ENCODE measurements around the gene SUSD3.
A peak's percentile ranks its signal among the peaks of the same experiment; 100 is the strongest.
"Not testable (repeated sequence)": the region's sequence is repeated elsewhere in the genome, so short reads cannot be mapped to it uniquely, and the experiment has no call there.

Gene SUSD3

DNA sequence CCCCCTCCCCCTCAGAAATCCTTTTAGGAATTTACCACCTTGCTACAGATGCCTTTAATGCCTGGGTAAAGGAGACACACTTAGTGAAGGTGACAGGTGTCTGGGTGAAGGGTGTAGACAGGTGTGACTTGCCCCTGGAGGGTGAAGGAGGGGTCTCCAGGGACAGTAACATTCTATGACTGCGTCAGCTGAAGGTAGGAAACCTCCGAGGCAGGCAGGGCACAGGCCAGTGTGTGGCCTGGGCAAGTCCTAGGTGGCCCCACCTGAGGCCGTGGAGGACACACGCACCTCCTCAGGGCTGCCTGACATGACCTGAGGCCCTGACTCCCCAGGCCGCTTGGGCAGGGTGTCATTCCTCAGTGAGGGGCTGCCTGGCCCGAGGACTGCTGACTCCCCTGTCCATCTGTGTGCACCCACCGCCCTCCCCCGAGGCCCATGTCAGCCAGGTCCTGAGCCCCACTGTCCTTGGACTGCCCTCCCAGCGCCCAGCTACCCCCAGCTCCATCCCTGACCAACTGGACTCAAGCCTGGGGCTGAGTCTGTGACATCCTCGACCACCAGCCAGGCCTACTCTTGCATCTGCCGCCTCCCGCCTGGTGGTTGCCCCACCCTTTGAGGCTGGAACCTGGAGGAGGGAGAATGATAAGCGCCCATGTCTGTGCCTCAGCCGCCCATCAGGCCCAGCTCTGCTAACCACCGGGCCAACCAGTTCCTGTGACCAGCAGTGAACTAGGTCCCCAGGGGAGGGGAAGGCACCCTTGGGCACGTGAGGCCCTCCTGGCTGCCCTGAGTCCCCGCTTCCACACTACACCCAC, 55.9 kb downstream of the SUSD3 start:
- no peak for DNase-seq

DNA sequence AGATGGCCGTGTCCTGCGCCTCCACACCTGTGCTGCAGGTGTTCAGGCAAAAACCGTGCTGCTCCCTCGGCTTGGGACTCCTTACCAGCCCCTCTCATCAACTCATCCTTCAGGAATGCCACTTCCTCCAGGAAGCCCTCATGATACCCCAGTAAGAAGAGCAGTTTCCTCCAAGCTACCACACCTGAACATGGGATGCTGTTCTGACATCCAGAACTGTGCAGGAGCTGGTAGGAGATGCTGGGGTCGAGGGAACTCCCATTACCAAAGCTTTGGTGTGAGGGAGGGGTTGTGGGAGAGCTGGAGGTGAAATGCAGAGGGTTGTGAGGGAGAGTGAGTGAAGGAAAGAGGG, 56.5 kb downstream of the SUSD3 start:
- DNase-seq = no peak

DNA sequence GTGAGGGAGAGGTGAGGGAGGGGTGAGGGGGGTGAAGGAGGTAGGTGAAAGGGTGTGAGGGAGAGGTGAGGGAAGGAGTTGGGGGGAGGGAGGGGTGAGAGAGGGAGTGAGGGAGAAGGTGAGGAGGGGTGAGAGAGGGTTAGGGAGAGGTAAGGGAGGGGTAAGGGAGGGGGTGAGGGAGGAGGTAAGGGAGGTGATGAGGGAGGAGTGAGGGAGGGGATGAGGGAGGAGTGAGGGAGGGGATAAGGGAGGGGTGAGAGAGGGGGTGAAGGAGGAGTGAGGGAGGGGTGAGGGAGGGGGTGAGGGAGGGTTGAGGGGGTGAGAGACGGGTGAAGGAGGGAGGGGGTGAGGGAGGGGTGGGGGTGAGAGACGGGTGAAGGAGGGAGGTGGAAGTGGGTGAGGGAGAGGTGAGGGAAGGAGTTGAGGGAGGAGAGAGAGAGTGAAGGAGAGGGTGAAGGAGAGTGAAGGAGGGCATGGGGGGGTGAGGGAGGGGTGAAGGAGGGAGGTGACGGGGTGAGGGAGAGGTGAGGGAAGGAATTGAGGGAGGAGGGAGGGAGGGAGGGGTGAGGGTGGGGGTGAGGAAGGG, 57.1 kb downstream of the SUSD3 start:
- DNase-seq = peak; percentile 25

DNA sequence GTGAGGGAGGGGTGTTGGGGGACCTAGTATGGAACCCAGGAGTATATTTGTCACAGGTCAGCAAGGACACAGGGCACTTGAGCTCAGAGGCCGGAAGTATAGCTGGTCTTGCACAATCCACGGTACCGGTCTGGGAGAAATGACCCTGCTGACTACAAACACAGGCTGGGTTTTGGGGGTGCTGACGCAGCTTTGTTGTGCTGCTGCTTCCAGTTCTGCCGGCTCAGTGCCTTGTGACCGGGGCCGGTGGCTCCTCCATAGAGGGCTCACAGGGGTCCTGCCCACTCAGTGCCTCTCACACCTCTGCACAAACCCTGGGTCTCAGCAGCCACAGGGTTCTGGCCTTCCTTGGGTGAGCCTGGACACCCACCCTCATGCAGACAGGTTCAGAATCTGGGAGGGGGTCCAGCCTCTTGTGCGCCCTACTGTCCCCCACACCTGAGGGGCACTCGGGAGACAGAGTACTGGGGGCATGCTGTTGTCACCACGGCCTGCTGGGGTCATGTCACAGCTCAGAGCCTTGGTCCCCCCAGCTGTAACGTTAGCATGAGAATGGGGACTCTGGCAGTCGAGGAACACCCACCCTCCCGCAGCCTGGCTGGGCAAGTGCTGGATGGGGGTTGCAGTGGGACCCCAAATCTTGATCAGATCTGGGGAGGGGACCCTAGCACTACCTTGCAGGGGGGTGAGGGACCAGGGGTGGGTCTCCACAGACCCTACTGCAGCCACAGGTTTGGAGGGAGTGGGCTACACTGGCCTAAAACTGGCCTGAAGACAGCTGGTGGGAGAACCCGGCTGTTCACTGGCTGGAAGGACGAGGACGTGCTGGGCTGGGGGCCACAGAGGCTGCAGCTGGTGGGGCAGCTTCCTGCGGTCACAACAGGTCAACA, 57.8 kb downstream of the SUSD3 start:
- DNase-seq = no peak

DNA sequence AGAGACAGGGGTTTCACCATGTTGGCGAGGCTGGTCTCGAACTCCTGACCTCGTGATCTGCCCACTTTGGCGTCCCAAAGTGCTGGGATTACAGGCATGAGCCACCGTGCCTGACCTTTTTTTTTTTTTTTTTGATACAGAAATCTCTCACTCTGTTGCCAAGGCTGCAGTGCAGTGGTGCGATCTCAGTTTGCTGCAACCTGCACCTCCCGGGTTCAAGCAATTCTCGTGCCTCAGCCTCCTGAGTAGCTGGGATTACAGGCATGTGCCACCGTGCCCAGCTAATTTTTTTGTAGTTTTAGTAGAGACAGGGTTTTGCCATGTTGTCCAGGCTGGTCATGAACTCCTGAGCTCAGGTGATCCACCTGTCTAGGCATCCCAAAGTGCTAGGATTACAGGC, 59.0 kb downstream of the SUSD3 start:
- not testable (repeated sequence) for DNase-seq

DNA sequence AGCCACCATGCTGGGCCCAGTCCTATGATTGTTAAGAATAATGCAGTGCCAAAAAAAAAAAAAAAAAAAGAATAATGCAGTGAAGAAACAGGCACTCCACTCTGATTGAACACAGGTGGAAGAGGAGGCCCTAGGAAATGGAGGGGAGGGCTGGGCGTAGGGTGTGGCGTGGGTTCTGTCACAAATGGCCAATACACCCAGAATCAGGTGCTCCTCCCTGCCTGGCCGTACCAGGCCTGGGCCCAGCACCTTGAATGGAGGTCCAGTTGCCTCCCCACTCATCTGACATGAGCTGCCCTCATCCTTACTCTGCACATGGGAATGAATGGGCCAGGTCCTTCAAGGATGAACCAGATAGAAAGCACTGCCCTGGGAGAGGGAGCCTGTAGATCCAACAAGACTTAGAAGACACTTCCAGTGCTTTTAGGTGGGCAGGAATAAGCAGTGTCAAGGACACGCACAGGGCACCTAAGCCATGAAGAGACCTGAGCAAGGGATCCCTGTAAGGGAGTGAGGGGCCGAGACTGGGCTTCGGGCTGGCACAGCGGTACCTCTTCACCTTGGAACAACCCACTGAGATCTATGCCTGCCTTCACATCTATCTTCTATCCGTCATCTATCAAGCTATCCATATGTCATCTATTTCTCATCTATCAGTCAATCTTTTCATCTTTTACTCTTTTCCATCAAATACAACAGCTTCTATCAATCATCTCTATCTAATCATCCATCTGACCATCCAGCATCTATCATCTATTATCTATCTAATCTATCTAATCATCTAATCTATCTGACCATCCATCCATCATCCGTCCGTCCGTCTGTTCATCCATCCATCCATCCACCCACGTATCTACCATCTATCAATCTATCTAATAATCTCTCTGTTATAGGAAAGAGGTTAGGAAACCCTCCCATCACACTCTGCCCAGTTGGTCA, 59.7 kb downstream of the SUSD3 start:
- DNase-seq = no peak

DNA sequence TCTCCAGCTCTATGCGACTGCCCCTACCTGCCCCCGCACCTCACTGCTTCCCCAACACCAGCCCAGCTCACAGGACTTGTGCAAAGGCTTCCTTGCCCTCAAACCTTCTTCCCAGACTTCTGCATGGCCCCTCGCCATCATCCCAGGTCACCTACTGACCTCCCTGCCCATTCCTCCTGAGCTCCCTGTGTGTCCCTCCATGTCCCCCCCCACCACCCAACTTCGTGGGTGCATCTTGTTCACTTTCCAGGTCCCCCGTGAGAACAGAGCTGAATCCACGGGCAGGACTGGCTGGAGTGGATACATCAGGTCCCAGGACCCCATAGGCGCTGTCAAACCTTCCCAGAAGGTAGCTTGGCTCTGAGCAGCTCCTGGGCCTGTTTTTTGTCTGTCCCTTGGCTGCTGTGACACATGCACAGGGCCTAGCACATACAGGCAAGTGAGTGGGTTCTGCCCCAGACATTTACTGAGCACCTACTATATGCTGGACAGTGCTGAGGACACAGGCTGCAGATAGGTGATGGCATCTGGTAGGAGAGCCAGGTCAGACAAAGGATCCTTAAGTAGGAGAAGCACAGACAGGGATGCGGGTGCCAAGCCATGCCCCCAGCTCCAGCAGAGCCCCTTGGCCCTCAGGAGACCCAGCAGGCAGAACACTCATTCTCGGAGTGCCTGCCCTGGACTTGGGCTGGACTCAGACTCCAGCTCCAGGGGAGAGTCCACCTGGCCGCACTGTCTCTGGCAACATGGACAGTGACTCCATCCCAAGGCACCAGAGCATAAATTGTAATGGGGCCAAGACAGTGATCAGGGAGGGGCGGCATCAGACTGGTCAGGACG, 60.6 kb downstream of the SUSD3 start:
- no peak for DNase-seq

DNA sequence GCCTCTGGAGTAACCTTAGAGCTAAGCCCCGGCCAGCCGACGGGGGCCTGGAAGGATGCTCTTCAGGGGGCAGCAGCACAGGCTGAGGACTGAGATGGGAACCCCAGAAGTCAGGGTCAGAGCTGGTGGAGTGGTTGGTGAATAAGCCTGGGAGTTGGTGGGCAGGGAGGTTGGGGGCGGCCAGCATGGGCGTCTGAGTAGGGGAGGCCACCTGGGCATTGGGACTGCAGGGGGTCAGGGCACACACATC, 61.1 kb downstream of the SUSD3 start:
- no peak for DNase-seq

DNA sequence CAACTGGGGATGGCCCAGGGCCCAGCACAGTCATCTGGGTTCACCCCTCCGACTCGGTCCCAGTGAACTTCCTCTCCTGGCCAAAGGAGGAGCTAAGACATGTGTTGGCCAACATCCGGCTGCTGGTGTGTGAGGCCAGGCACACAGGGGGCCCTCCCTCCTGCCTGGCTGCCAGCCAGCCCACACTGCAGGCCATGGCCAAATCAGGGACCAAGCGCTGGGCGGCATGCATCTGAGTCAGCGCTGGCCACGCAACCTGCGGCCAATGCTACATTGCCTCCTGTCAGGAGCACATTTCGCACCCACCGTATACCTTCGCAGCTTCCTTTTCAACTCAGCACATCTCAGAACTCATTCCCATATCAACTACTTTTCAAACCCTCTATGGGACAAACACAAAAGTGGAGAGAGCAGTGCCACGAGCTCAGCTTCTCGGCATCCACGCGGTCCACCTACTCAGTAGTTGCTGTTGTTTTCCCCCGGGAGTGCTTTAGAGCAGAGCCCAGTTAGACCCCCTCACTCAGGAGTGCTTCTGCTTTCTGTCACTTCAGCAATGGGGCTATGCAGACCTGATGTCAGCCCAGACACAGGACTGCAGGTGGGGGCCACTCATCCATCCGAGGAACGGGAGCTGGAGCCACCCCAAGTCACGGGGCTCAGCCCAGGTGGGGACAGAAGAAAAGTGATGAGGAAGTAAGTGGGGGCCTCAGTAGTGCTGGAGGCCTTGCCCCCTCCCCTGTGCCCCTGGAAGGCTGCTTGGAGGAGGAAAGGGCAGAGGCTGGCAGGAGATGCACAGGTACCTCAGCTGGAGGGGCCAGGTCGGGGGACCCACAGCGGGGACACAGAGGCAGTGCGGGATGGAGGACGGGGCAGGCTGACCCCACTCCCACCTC, 61.7 kb downstream of the SUSD3 start:
- DNase-seq = peak; percentile 83

DNA sequence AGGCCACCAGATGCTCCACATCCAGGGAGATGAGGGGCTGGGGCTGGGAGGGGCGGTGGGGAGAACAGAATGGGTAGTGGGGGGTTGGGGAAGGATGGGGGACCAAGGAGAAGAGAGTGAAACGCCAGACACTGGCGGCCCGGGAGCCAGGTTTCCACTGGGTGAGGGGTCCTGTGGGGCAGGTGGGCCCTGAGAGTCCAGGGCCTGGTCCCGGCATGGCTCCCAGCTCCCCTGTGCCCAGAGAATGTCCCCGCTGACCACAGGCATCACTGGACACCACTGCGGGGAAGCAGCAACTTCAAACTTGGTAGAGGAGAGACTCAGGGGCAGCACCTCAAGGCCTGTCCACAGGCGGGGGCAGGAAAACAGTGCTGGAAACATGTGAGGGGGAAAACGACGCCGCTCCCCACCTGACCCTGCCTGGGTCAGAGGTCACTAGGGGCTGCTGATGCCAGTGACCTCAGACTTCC, 62.4 kb downstream of the SUSD3 start:
- no peak for DNase-seq

DNA sequence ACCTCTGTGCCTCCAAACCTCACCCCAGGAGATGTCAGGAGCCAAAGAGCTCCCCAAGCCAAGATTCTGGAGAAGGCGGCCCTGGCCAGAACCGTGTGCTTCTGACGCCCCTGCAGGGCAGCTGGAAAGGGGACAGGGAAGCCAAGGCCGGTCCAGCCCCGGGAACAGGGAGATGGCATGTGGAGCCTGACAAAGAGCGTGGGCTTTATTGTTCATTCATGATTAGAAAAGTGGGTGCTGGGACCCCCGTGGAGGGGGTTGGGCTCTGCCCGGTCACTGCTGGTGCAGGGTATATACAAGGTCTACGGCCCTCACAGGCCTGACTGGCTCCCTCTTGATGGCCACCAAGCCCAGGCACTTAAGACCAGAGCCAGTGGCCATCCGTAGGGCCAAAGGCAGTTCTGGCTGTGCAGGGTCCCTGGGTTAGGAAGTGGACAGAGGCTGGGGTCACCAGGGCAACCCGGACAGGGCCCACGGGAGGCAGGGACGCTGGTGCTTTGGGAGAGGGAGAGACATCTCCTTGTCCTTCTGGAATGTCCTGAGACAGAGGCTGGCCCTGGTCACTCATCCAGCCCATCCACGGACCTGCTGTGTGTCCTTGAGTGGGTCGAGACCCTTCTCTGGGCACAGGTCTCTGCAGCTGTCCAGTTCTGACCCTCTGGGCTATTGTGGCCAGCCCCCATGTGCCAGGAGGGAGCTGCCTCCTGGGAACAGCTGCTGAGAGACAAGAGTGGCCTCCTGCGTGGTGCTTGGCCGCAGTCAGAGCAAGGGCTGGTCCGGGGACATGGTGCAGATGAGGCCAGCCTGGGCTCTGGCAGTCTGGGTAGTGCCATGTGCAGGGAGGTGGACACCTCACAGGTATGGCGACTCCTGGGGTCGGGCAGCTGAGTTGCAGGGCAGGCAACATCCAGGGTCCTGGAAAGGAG, 63.1 kb downstream of the SUSD3 start:
- no peak for DNase-seq

DNA sequence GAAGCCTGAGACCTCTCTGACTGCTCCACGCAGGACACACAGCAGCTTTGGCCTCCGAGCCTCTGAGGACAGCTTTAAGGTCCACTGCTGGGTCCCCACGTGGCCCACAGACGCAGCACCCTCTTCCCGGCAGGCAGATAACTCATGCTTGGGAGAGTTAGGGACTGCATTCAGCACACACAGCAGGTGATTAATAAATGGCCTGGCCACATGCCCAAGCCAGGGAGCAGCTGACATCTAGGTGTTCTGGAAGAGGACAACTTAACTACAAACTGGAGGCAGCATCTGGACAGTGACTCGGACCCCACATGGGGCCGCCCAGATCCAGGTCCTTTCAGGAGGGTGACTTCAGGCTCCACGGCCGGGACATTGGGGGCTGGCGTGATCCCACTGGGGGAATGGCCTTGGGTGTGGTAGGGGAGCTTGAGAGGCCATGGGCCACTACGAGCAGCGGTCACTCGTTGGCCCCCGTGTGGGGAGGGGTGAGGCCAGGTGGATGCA, 64.3 kb downstream of the SUSD3 start:
- peak; percentile 70 for DNase-seq

DNA sequence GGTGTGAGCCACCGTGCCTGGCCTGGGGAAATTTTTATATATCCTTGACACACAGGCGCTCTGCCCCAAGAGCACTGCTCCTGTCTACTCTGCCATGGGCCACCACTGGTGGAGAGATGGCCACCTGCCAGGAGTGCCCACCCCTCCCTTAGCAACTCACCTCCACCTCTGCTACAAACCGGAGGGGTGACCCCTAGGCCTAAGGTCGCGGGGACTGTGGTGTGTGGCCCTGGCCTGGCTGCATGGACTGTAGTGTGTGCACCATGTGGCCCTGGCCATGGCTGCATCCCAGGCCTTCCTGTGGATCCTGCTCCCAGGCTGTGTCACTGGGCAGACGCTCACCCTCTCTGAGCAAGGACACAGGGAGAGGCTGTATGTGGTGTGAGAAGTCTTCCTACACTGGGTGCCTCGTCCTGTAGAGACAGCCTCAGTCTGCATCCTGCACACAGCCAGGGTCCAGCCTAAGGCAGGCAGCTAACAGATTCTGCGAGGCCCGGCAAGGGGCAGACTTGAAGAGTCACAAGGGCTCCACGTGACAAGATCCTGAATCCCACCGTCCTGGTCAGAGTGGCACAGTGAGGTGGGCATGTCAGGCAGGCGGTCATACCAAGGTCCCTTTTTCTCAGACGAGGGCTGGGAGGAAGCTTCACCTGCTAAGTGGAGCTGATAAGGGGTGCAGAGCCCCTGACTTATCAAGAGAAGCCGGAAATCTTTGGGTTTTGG, 65.2 kb downstream of the SUSD3 start:
- no peak for DNase-seq

DNA sequence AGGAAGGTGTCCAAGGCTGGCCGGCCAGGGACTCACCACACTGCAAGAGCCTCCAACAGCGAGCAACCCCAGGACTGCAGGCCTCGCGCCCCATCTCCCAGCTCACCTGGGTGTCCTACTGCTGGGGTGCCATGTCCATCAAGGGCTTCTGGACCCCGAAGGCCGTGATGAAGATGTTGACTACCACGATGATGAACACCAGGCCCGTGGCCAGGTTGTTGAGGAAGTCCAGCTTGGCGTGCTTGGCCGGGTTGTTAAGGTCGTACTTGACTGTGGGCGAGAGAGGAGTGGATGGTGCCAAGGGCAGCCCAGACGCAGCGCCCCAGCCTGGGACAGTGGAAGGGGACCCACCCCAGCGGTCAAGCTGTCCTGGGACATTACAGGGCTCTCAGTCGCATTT, 66.3 kb downstream of the SUSD3 start:
- no peak for DNase-seq

DNA sequence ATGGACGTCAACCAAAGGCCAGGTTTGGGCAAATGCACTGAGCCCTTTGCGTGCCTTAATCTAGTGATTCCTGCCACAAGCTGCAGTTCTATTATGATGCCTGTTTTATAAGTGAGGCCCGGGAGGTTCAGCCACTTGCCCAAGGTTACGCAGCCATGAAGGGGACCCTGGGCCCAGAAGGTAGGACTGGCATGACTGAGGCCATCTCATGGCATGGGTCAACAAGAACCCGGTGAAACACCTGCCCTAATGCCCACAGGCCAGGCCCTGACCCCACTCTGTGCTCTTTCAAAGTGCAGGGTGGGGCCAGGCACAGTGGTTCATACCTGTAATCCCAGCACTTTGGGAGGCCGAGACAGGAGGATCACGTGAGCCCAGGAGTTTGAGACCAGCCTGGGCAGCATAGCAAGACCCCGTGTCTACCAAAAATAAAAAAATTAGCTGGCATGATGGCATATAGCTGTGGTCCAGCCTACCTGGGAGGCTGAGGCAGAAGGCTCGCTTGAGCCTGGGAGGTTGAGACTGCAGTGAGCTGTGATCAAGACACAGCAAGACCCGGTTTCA, 66.9 kb downstream of the SUSD3 start:
- DNase-seq = no peak

DNA sequence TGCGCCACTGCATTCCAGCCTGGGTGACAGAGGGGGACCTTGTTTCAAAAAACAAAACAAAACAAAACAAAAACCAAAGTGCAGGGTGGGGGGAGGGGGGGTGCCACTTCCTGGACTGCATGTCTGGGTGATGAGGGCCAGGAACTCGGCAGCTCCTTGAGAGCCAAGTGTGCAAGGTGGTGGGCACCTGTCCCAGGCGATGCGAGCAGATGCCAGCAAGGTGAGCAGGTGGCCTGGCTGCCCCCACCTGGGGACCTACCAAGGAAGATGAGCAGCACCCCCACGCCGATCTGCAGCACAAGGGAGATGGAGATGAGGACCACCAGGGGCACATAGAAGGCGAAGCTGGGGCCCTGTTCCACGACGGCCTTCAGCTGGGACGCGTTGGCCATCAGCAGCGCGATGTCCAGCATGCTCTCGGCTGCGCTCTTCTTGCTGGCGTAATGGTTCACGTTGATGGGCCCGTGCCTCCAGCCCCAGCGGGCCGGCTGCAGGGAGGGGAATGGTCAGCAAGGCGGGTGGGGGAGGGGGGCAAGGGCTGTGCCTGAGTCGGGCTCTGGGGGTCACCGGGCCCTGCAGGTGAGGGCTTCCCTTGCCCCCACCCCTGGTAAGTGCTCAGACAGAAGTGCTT, 67.8 kb downstream of the SUSD3 start:
- DNase-seq = no peak

DNA sequence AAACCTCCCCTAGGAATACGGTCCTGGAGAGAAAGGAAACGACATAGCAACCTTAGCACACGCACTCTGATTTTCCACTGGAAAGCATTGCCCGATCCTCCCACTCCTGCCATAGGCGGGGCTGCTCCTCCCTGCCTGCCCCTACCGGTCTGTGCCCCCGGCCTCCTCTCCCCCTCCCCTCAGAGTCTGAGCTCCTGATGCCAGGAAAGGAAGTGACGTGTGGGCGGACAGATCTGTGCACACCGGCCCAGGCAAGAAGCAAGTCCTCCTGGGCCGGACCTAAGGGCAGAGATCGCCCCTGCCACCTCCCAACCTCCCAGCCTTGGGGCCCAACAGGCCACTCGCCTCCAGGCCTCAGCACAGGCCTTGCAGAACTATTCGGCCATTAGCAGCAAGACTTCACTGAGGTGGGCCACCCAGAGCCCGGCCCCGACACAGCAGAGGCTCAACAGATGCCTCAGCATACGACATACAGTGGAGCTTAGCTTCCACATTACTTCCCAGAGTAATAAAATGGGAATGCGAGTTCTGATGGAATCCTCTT, 68.4 kb downstream of the SUSD3 start:
- peak; percentile 38 for DNase-seq
